ENCODE data around the gene CPA5. TPM values are rescaled to one million over a fixed set of nuclear protein-coding genes. Genes with fewer than 3 reads are reported as not detected.

The CPA5 gene
- total and polyA plus RNA-seq, 2 donors (not counting 3 experiments of a cell fraction or from before 2014, with no cell fraction given) = not detected

GRCh38 chr7:130409067-130409711 is 64.6 kb downstream of the CPA5 start:
- Histone ChIP-seq H2AFZ (ENCODE audit: low read depth, low read length) (no peak overlapping the region), H3K9ac (replicated peaks; ENCODE audit: extremely low read depth, insufficient read depth, low read length) (no peak overlapping the region), H3K36me3 (ENCODE audit: control insufficient read depth in 2 of 2, extremely low read depth in 1 of 2, insufficient read depth in 2 of 2, low read length in 2 of 2) (peaks cover 0 to 2% of the 10 kb centered on the region in 2 experiments), H3K79me2 (ENCODE audit: control insufficient read depth, insufficient read depth, low read length) (no peaks in the 10 kb centered on the region), H3K4me2 (ENCODE audit: insufficient read depth, low read length) (no peak overlapping the region), H3K4me1 (ENCODE audit: control insufficient read depth, extremely low read depth, insufficient read depth, low read length) (no peaks in the 10 kb centered on the region), H3K9me1 (replicated peaks; ENCODE audit: control insufficient read depth, extremely low read depth, insufficient read depth, low read length) (no peaks in the 10 kb centered on the region), H3K27me3 (ENCODE audit: control insufficient read depth in 2 of 2, insufficient read depth in 2 of 2, low read length in 2 of 2) (no peaks in the 10 kb centered on the region), H3K4me3 (replicated peaks in 1 of 3; ENCODE audit: insufficient read depth in 1 of 3, low read depth in 1 of 3, low read length in 3 of 3) (no peak overlapping the region), H3K27ac (ENCODE audit: insufficient read depth, low read depth, low read length) (no peak overlapping the region), H3K9me3 (replicated peaks; ENCODE audit: control insufficient read depth, insufficient read depth, low read length) (no peaks in the 10 kb centered on the region), H4K20me1 (replicated peaks; ENCODE audit: control insufficient read depth, extremely low read depth, insufficient read depth, low read length) (no peaks in the 10 kb centered on the region)
- intact Hi-C loops (cut with micrococcal nuclease) (no loop called here), dilution Hi-C loops (cut with MboI; ENCODE audit: extremely low pct_ligation_motif_present, low sequenced_read_pairs) (no loop called here)
- ChIA-PET POLR2A (no interaction called here), CTCF (no interaction called here)
- FAIRE-seq (no peak), DNase-seq (ENCODE audit: low read depth, low spot score) (peak; percentile 29)
- no TSS peak for BruUV-seq (replicated peaks)
- no peak for TF ChIP-seq POLR2AphosphoS5 (IDR thresholded peaks at IDR 0.05; ENCODE audit: insufficient read depth, low read depth, low read length)
- TF ChIP-seq JUN (IDR thresholded peaks at IDR 0.05; ENCODE audit: borderline replicate concordance, insufficient read depth, insufficient read length, low read depth) = no peak
- no peak for TF ChIP-seq MAX (IDR thresholded peaks at IDR 0.05; ENCODE audit: insufficient read depth, insufficient read length)
- TF ChIP-seq, protein P1, sequence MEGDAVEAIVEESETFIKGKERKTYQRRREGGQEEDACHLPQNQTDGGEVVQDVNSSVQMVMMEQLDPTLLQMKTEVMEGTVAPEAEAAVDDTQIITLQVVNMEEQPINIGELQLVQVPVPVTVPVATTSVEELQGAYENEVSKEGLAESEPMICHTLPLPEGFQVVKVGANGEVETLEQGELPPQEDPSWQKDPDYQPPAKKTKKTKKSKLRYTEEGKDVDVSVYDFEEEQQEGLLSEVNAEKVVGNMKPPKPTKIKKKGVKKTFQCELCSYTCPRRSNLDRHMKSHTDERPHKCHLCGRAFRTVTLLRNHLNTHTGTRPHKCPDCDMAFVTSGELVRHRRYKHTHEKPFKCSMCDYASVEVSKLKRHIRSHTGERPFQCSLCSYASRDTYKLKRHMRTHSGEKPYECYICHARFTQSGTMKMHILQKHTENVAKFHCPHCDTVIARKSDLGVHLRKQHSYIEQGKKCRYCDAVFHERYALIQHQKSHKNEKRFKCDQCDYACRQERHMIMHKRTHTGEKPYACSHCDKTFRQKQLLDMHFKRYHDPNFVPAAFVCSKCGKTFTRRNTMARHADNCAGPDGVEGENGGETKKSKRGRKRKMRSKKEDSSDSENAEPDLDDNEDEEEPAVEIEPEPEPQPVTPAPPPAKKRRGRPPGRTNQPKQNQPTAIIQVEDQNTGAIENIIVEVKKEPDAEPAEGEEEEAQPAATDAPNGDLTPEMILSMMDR (IDR thresholded peaks at IDR 0.05; ENCODE audit: extremely low read depth in 1 of 2, insufficient read depth in 1 of 2, low read depth in 1 of 2, low read length in 2 of 2) = no peak
- no peak for TF ChIP-seq EZH2 (IDR thresholded peaks at IDR 0.05; ENCODE audit: borderline replicate concordance, low read depth, low read length, severe bottlenecking)
- TF ChIP-seq POLR2A (IDR thresholded peaks at IDR 0.05; ENCODE audit: low read depth, low read length) = no peak
- no peak for TF ChIP-seq MYC (IDR thresholded peaks at IDR 0.05; ENCODE audit: low read depth, low read length)
- no peak for TF ChIP-seq GATA2 (IDR thresholded peaks at IDR 0.05; ENCODE audit: insufficient read depth, insufficient read length, low read depth, low read length)
- TF ChIP-seq FOS (IDR thresholded peaks at IDR 0.05; ENCODE audit: borderline replicate concordance, insufficient read depth, low read length) = no peak
